Esophagus muscularis mucosa (tissue), 4 donors: Measurements from ENCODE around the gene PATL2. TPM values are rescaled to one million over a fixed set of nuclear protein-coding genes. Genes with fewer than 3 reads are reported as not detected.

Experiments used
- DNase-seq: peaks from one replicate; pipeline ENCODE4 v3.0.0-alpha.2; 2017; ENCODE audit errors: extremely low spot score
- H3K27ac ChIP-seq, 4 donors: fragments of 200-600 bp; sonication (generic); replicated peaks in 1 of 4; 1 replicate in 3 of 4; 2 replicates in 1 of 4; pipeline ENCODE4 v1.5.1; 2016 to 2019; ENCODE audit warnings: mild to moderate bottlenecking in 1 of 4
- H3K27me3 ChIP-seq, 4 donors: fragments of 200-600 bp; sonication (generic); one replicate each; pipeline versions ENCODE4 v1.5.1 to v1.6.0; 2016 to 2019
- H3K36me3 ChIP-seq, 4 donors: fragments of 200-600 bp; sonication (generic); one replicate each; pipeline ENCODE4 v1.5.1; 2016 to 2019
- H3K4me1 ChIP-seq, 4 donors: fragments of 200-600 bp; sonication (generic); one replicate each; pipeline ENCODE4 v1.5.1; 2016 to 2019
- H3K4me3 ChIP-seq, 4 donors: fragments of 200-600 bp; sonication (generic); 1 replicate in 2 of 4; 2 replicates in 2 of 4; pipeline ENCODE4 v1.5.1; 2016 to 2019; ENCODE audit warnings: mild to moderate bottlenecking in 4 of 4, moderate library complexity in 1 of 4
- H3K9me3 ChIP-seq, 4 donors: fragments of 200-600 bp; sonication (generic); 1 replicate in 3 of 4; 2 replicates in 1 of 4; pipeline ENCODE4 v1.5.1; 2016 to 2019
- CTCF ChIP-seq, 3 experiments: fragments of 200-600 bp in 2 of 3; fragments of 450-650 bp in 1 of 3; sonication (generic) in 2 of 3; IDR thresholded peaks; one replicate each; pipeline ENCODE4 v1.5.1; 2017 to 2019; ENCODE audit warnings: antibody characterized with exemption in 3 of 3, mild to moderate bottlenecking in 2 of 3, moderate library complexity in 1 of 3
- EP300 ChIP-seq: sonication (generic); formaldehyde crosslinking; IDR thresholded peaks from one replicate; pipeline ENCODE4 v1.6.1; 2017; ENCODE audit warnings: antibody characterized with exemption
- POLR2A ChIP-seq: fragments of 450-650 bp; IDR thresholded peaks from one replicate; pipeline ENCODE4 v1.6.1; 2017; ENCODE audit warnings: antibody characterized with exemption, moderate library complexity, mild to moderate bottlenecking, low read depth
- POLR2AphosphoS5 ChIP-seq, 2 donors: sonication (generic); formaldehyde crosslinking; IDR thresholded peaks; one replicate each; pipeline ENCODE4 v1.6.1; 2017; ENCODE audit warnings: antibody characterized with exemption in 2 of 2
- WGBS: methylation state at CpG from one replicate; pipeline ENCODE4 v1.1.5; 2018; 5-methylcytosine and 5-hydroxymethylcytosine counted together
- intact Hi-C: fragments of 100-400 bp; cut with DNase I; formaldehyde crosslinking; loops from one replicate; pipeline ENCODE4 v1.15.1; 2023
- total RNA-seq, 4 donors: library from RNA; depleted of rRNA; stranded (reverse); fragments of >200 nt; gene quantifications; one replicate each; pipeline versions ENCODE4 v1.1.0 to v1.2.1, GENCODE V29; 2016

Gene PATL2
- total RNA-seq, 4 donors from 2014 or later: 0.19 to 0.50 (median 0.41) TPM

GRCh38 chr15:44682211-44682610, 28.9 kb downstream of the PATL2 start:
- TF ChIP-seq CTCF (IDR thresholded peaks at IDR 0.05) (no peak), POLR2AphosphoS5 (IDR thresholded peaks at IDR 0.05) (no peak), EP300 (no peak), POLR2A (no peak)
- DNase-seq: no peak
- Histone ChIP-seq H3K4me1 (peaks cover 8 to 12% (median 11%) of the 10 kb centered on the region in 4 donors), H3K4me3 (no peak overlapping the region), H3K27ac (no peak overlapping the region), H3K27me3 (peaks cover 0 to 17% (median 0%) of the 10 kb centered on the region in 4 donors), H3K36me3 (no peaks in the 10 kb centered on the region), H3K9me3 (no peaks in the 10 kb centered on the region)
- WGBS: 70% methylated on average over 2 of the region's 2 CpGs
- intact Hi-C loops: no loop called here

GRCh38 chr15:44676676-44677075, 34.4 kb downstream of the PATL2 start:
- Histone ChIP-seq H3K4me1 (no peaks in the 10 kb centered on the region), H3K27ac (no peak overlapping the region), H3K9me3 (no peaks in the 10 kb centered on the region), H3K36me3 (no peaks in the 10 kb centered on the region), H3K4me3 (no peak overlapping the region), H3K27me3 (peaks cover 0 to 16% (median 0%) of the 10 kb centered on the region in 4 donors)
- no peak for DNase-seq
- TF ChIP-seq POLR2A (no peak), EP300 (no peak), POLR2AphosphoS5 (IDR thresholded peaks at IDR 0.05) (no peak), CTCF (IDR thresholded peaks at IDR 0.05) (no peak)
- 72% methylated on average over 7 of the region's 7 CpGs for WGBS
- intact Hi-C loops: no loop called here

- Histone ChIP-seq H3K36me3 (no peaks in the 10 kb centered on the region), H3K27me3 (peaks cover 0 to 11% (median 0%) of the 10 kb centered on the region in 4 donors), H3K9me3 (no peaks in the 10 kb centered on the region), H3K27ac (no peak overlapping the region), H3K4me1 (no peaks in the 10 kb centered on the region), H3K4me3 (no peak overlapping the region)
- 84% methylated on average over 5 of the region's 5 CpGs for WGBS
- no peak for DNase-seq
- TF ChIP-seq CTCF (IDR thresholded peaks at IDR 0.05) (no peak), POLR2A (no peak), POLR2AphosphoS5 (IDR thresholded peaks at IDR 0.05) (no peak), EP300 (no peak)
- intact Hi-C loops: no loop called here
Measured at GRCh38 chr15:44675911-44676310, 35.2 kb downstream of the PATL2 start.

- Histone ChIP-seq H3K4me3 (no peak overlapping the region), H3K27me3 (peaks cover 0 to 10% (median 0%) of the 10 kb centered on the region in 4 donors), H3K27ac (no peak overlapping the region), H3K9me3 (no peaks in the 10 kb centered on the region), H3K4me1 (no peaks in the 10 kb centered on the region), H3K36me3 (no peaks in the 10 kb centered on the region)
- DNase-seq: no peak
- TF ChIP-seq POLR2AphosphoS5 (IDR thresholded peaks at IDR 0.05) (no peak), POLR2A (no peak), CTCF (IDR thresholded peaks at IDR 0.05) (no peak), EP300 (no peak)
- 97% methylated on average over 2 of the region's 2 CpGs for WGBS
- intact Hi-C loops: no loop called here
Measured at GRCh38 chr15:44673639-44674038, 37.5 kb downstream of the PATL2 start.
